Epithelial cell of proximal tubule (primary cell): ENCODE data around the gene AHI1. TPM values are rescaled to one million over a fixed set of nuclear protein-coding genes. Genes with fewer than 3 reads are reported as not detected.

Experiments
- DNase-seq: peaks from one replicate; pipeline ENCODE4 v3.0.0-alpha.2; 2011; ENCODE audit warnings: low read depth
- H3K4me3 ChIP-seq: 2 replicates; pipeline ENCODE4 v1.5.1; 2011; ENCODE audit warnings: low read depth, mild to moderate bottlenecking, low read length
- total RNA-seq: library from RNA; depleted of rRNA; stranded (reverse); fragments of >200 nt; gene quantifications from 2 replicates; pipeline ENCODE4 v1.2.3, GENCODE V29; 2015
- TF ChIP-seq, protein P1 (sequence below): conservative IDR thresholded peaks from 2 replicates; pipeline ENCODE4 v1.5.1; 2012; ENCODE audit warnings: low read depth, mild to moderate bottlenecking, low read length

AHI1 gene
- total RNA-seq, 1 donor from 2014 or later: 7.5 TPM

DNA sequence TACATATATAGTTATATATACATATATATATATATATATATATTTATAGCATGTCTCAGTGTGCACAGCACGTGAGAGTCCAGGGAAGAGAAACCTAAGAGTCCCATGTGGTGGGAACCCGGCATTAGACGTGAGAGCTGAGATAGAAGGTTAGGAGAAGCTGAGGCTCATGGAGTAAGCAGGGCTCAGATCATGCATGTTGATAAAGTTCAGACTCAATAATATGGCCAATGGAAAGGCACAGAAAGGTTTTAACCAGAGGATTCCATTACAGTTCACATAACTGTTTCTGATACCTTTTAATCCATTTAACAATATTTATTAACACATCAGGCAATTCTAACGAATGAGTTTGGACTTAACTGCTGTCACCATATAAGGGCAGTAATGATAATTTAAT, 173.0 kb downstream of the AHI1 start:
- H3K4me3 ChIP-seq: no peak overlapping the region
- DNase-seq: no peak
- TF ChIP-seq, protein P1, sequence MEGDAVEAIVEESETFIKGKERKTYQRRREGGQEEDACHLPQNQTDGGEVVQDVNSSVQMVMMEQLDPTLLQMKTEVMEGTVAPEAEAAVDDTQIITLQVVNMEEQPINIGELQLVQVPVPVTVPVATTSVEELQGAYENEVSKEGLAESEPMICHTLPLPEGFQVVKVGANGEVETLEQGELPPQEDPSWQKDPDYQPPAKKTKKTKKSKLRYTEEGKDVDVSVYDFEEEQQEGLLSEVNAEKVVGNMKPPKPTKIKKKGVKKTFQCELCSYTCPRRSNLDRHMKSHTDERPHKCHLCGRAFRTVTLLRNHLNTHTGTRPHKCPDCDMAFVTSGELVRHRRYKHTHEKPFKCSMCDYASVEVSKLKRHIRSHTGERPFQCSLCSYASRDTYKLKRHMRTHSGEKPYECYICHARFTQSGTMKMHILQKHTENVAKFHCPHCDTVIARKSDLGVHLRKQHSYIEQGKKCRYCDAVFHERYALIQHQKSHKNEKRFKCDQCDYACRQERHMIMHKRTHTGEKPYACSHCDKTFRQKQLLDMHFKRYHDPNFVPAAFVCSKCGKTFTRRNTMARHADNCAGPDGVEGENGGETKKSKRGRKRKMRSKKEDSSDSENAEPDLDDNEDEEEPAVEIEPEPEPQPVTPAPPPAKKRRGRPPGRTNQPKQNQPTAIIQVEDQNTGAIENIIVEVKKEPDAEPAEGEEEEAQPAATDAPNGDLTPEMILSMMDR: no peak

DNA sequence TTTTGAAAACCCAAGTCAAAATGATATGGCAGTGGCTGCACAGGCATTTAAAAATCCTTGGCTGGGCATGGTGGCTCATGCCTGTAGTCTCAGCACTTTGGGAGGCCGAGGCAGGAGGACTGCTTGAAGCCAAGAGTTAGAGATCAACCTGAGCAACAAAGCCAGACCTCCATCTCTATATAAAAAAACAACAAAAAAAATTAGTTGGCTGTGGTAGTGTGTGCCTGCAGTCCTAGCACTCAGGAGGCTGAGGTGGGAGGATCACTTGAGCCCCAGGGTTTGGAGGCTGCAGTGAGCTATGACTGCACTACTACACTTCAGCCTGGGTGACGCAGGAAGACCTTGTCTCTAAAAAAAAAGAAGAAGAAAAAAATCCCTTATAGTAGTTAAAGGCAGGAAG, 173.6 kb downstream of the AHI1 start:
- no peak overlapping the region for H3K4me3 ChIP-seq
- TF ChIP-seq, protein P1: no peak
- no peak for DNase-seq

DNA sequence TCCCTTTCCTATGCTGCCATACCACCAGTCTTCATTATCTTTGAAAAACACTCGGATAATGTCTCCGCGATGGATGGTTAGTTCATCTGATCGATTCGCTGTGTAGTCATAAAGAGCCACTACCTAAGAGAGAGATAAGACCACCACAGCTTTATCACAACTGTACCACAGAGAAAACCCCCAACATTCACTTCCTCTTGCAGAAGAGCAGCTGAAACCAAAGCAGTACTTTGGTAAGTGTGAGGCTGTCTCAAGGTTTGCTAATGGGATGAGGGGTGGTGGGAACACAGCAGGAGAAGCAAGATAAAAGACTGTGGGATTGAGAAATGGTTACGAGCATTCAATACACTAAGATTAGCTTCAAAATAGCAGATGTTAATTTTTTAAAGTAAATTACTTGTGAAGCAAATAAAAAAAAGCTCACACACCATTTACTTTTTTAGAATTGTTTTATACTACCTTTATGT, 174.3 kb downstream of the AHI1 start:
- TF ChIP-seq, protein P1: no peak
- no peak for DNase-seq
- no peak overlapping the region for H3K4me3 ChIP-seq

DNA sequence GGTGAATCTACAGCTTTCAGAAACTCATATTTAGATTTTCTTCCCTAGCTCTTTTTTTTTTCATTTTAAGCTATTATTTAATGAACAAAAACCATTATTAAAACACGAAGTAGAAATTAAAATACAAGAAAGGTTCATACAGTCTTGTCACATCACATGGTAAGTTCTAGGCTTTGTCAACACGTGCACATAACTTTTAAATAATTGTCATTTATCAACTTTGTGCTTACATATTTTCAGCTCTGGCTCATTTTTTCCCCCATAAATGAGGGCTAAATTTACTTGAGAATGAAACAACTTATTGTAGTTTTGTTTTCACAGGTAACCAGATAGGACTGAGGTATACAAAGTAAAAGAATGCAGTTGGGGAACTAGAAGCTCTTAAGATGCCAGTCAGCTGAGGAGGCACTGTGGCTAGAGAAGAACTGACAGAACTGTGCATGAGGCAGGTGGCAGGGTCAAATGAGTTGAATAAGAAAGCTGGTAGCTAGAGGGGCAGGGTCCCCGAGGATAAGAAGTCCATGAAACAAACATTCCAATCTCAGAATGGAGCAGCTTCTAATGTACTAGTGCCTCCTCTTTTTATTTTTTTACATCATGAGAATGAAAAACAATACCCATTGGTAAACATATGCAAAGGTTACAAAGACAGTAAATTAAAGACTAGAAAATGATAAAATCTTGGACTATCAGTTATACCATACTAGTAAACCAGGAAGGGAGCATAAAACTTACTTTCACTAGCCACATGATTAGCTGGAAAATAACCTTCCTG, 174.9 kb downstream of the AHI1 start:
- DNase-seq: no peak
- no peak overlapping the region for H3K4me3 ChIP-seq
- TF ChIP-seq, protein P1: no peak

DNA sequence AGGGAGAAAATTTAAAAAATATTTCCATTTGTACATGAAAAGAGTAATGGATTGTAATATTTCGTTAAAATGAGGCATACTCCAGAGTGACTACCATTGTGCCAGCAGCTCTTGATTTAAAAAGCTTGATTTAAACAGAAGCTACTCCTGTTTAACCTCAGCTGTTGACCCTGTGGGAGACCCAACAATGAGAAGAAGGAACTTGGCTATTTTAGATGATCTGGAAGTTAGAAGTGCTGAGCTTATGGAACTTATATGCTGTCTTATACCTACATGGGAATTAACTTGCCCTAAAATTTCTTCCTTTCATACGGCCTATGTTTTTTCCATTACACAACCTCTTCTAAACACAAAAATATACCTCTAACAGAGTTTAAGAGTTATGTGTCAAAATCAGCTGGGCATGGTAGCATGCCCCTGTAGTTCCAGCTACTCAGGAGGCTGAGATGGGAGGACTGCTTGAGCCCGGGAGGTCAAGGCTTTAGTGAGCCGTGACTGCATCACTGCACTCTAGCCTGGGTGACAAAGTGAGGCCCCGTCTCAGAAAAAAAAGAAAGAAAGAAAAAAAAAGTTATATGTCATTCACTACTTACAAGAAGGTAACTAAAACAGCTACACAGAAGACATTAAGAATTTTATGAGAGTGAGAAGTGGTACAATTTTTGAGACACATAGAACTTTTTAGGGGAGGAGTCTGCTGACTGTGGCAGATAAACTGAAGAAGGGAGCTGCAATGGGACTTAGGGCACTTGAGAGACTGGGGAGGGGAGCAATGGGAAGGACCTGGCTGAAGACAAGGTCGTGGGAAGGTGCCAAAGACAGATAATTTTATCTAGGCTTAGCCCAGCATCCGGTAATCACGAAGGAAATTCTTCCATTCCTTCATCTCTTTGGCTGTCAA, 176.6 kb downstream of the AHI1 start:
- TF ChIP-seq, protein P1: no peak
- H3K4me3 ChIP-seq: no peak overlapping the region
- DNase-seq: no peak

DNA sequence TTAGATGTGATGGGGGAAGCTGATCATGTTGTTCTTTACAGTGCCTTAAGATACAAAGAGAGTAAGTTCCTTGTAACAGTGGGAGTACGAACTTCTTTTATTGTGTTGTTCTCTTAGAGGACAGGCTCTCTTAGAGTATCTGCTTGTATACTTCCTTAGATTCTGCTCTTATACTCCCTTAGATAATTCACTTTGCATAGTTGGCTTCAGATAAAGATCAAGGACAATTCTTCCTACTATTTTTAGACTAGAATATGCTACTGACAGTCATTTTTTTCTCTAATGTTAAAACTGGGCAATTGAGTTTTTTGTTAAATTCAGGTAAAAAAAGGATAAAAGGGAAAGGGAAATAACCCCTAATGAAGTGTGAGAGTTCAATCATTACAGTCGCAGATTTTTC, 177.7 kb downstream of the AHI1 start:
- DNase-seq: no peak
- TF ChIP-seq, protein P1: no peak
- no peak overlapping the region for H3K4me3 ChIP-seq
